Measurements from ENCODE around the gene HSF5.

DNA sequence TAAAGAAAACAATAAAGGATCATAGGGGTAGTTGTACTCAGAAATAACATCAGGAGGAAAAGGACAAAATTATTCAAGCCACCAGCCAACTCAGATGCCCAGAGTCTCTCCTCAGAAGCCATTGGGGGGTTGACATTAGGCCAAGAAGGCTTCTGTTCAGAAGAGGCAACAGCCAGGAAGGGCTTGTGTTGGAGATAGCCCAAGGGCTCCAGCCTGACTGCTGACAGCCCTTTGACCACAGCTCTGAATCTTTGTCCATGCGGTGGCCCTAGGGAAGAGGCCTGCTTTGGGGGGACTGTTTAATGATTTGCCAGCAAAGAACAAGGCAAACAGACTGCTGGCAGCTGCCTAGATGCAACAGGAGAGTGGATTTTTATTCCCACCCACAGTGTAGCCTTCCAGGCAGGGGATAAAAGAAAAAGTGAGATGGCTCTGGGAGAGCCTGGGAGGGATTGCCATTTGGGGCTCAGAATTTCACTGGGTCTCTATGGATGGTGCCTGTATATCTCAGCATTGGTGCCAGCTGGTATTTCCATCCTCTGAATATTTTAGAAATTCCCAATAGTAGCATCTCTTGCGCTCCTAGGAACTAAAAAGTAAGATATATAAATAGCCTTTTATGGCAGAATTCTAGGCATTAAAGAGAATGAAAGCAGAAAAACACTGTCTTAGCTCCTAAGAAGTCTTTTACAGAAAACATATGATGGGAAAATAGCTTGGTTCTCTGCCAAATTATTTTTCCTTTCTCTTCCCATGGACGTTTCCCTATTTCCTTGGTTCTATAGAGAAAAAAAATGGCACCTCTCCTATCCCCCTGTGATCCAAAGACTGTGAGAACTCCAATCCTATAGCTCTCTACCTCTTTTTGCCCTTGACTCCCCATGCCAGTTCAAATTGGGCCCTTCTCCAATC, 106.8 kb downstream of the HSF5 start:
- TF ChIP-seq, protein P1, sequence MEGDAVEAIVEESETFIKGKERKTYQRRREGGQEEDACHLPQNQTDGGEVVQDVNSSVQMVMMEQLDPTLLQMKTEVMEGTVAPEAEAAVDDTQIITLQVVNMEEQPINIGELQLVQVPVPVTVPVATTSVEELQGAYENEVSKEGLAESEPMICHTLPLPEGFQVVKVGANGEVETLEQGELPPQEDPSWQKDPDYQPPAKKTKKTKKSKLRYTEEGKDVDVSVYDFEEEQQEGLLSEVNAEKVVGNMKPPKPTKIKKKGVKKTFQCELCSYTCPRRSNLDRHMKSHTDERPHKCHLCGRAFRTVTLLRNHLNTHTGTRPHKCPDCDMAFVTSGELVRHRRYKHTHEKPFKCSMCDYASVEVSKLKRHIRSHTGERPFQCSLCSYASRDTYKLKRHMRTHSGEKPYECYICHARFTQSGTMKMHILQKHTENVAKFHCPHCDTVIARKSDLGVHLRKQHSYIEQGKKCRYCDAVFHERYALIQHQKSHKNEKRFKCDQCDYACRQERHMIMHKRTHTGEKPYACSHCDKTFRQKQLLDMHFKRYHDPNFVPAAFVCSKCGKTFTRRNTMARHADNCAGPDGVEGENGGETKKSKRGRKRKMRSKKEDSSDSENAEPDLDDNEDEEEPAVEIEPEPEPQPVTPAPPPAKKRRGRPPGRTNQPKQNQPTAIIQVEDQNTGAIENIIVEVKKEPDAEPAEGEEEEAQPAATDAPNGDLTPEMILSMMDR (conservative IDR thresholded peaks at IDR 0.05; ENCODE audit: low read length): no peak
- TF ChIP-seq EZH2phosphoT487 (IDR thresholded peaks at IDR 0.05; ENCODE audit: borderline replicate concordance, low read depth, low read length): no peak
